Measurements from ENCODE around the gene DONSON.

DNA sequence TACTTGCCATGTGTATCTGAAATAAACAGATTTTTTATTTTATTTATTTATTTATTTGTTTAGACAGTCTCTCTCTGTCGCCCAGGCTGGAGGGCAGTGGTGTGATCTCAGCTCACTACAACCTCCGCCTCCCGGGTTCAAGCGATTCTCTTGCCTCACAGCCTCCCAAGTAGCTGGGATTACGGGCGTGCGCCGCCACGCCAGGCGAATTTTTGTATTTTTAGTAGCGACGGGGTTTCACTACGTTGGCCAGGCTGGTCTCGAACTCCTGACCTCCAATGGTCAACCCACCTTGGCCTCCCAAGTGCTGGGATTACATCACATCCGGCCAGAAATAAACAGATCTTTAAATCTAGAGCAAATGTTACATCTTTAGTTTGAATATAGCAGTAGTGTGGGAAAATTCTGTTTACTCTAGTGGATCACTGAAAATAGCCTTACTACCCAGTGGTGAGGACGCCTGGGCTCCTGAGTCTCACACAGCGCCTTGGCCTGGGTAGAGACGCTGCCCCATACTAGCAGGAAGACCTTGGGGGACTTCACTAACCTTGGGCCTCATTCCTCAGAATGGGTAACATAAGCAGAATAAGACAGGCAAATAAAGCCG lies 47.3 kb downstream of the DONSON start:
- TF ChIP-seq, protein P1, sequence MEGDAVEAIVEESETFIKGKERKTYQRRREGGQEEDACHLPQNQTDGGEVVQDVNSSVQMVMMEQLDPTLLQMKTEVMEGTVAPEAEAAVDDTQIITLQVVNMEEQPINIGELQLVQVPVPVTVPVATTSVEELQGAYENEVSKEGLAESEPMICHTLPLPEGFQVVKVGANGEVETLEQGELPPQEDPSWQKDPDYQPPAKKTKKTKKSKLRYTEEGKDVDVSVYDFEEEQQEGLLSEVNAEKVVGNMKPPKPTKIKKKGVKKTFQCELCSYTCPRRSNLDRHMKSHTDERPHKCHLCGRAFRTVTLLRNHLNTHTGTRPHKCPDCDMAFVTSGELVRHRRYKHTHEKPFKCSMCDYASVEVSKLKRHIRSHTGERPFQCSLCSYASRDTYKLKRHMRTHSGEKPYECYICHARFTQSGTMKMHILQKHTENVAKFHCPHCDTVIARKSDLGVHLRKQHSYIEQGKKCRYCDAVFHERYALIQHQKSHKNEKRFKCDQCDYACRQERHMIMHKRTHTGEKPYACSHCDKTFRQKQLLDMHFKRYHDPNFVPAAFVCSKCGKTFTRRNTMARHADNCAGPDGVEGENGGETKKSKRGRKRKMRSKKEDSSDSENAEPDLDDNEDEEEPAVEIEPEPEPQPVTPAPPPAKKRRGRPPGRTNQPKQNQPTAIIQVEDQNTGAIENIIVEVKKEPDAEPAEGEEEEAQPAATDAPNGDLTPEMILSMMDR (IDR thresholded peaks at IDR 0.05) = no peak
- TF ChIP-seq POLR2A (IDR thresholded peaks at IDR 0.05) = no peak

All from esophagus squamous epithelium (tissue), 4 donors.